Amygdala (tissue), 56 donors: Measurements from ENCODE around the gene GRK5.
"Not testable (repeated sequence)": the region's sequence is repeated elsewhere in the genome, so short reads cannot be mapped to it uniquely, and the experiment has no call there.

Source experiments
- DNase-seq, 56 donors: peaks; one replicate each; lab custom pipeline; 2025; lab: John Stamatoyannopoulos, UW

Gene GRK5

DNA sequence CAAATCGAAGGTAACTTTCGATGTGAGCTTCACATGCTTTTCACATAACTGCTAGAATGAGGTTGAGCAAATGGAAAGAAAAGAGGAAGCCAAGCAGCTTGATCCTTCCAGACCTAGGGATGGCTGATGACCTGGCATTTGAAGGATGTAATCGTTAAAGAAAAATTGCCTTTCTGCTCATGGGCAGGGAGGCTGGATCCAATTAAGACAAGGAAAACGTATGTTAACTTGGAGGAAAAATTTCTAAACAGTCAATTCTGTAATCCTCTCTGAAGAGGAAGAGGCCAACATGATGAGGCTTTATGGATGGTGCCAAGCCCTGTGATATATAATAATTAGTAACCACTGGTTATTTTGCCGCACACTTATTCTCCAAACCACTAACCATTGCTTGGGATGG lies 12.5 kb downstream of the GRK5 start:
- no peak for DNase-seq

DNA sequence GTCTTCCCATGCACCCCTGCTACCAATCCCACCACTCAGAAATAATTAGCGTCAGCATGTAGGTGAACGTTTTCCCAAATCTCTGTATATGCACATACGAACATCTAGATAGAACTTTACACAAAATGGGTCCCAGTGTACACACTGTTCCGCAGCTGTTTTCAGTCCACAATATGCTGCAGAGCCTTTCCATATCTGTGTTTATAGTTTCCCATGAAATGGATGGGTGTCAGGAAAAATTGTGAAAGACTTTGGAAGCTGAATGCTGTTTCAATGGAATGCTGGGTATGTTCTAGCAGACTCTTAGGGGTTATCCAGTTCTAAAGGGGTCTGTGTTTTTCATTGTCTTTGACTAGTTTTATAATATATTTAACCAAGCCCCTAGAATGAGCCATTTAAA lies 13.8 kb downstream of the GRK5 start:
- no peak for DNase-seq

DNA sequence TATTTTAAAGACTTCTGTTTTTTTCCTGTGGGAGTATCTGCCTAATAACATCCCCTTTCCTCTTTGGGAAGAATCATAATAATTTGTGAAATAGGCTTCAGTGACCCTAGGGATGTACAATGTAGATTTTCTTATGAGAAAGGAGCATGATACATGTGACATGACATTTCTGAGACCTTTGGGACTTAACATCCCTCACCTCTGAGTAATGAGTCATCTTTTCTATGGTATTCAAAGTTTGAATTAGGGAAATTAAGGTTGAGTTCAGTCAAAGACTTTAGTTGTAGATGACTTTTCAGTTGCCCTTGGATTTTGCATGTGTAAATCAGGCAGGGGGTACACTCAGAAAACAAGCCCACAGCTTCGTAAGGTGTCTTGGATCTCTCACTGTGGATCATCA lies 14.3 kb downstream of the GRK5 start:
- no peak for DNase-seq

DNA sequence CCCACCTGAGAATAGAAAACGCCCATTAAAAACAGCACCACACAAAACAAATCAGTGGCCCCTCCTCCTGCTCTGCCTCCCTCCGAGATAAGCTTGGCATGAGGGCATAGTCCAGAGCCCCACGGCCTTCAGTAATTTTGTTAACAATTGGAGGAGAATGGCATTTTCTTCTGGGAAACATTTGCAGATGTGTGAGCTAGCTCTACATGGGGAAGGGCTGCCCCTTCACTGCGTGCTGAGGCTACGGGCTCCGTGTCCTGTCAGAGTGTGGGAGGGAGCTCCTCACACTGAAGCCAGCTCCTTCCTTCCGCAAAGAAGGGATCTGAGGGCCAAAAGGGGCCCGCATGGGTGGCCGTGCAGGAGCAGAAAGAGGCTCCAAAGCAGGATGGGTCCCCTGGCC lies 15.2 kb downstream of the GRK5 start:
- DNase-seq: peak in 1 of 56 donors; percentile 2

DNA sequence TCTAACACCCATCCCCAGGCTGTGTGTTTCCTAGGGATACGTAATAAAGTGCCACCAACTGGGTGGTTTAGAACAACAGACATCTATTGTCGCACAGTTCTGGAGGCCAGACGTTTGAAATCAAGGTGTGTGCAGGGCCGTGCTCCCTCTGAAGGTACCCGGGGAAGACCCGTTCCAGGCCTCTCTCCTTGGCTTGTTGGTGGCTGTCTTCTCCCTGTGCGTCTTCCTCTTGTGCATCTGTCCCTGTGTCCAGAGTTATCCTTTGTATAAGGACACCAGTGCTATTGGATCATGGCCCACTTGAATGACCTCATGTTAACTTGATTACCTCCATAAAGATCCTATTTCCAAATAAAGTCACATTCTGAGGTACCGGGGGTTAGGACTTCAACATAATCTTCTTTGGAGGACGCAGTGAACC lies 15.6 kb downstream of the GRK5 start:
- no peak for DNase-seq

DNA sequence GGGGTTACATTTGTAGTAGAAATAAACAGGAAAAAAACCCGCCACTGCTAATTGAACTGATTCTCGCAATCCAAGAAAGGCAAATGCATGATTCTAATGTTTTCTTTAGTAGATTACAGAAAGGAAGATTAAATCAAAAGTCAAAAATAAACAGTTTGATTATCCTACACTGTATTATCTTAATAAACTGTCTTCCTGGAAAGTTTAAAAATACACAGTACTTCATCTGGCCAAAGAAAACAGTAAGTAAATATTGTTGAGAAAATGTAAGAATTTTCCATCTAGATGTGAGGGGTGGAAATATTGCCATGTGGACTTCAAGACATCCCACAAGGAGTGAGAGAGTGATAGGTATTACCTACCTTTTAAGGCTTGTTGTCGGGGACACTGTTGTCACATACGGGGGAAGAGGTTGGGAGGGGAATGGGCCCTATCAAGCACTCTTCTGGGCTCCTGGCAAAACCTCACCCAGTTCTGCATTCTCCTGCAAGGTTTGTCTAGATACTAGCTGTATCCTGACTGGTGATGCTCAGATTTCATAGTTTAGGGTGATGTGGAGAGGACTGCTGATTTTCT lies 17.8 kb downstream of the GRK5 start:
- no peak for DNase-seq

DNA sequence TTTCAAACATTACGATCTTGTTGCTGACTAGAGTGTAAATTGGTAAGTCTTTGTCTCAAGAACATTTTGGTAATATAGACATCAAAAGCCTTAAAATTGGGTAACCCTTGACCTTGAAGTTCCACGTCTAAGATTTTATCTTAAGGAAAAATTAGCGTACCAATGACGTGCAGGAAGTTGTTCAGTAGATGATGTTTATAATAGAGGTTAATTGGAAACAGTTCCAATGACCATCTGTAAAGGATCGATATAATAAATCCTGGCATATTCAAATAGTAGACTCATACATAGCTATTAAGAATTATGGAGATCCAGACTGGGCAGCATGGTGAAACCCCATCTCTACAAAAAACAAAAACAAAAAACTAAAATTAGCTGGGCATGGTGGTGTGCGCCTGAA lies 20.5 kb downstream of the GRK5 start:
- no peak for DNase-seq

DNA sequence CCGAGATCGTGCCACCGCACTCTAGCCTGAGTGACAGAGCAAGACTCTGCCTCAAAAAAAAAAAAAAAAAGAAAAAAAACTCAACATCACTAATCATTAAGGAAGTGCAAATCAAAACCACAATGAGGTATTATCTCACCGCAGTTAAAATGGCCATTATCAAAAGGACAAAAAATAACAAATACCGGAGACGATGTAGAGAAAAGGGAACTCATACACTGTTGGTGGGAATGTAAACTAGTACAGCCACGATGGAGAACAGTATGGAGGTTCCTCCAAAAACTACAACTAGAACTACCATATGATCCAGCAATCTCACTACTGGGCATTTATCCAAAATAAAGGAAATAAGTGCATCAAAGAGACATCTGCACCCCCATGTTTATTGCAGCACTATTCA lies 24.3 kb downstream of the GRK5 start:
- DNase-seq: no peak

DNA sequence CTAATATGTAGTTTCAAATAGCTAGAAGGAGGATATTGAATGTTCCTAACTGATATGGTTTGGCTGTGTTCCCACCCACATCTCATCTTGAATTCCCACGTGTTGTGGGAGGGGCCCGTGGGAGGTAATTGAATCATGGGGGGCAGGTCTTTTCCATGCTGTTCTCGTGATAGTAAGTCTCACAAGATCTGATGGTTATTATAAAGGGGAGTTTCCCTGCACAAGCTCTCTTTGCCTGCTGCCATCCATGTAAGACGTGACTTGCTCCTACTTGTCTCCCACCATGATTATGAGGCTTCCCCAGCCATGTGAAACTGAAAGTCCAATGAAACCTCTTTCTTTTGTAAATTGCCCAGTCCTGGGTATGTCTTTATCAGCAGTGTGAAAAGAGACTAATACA lies 25.1 kb downstream of the GRK5 start:
- not testable (repeated sequence) for DNase-seq

DNA sequence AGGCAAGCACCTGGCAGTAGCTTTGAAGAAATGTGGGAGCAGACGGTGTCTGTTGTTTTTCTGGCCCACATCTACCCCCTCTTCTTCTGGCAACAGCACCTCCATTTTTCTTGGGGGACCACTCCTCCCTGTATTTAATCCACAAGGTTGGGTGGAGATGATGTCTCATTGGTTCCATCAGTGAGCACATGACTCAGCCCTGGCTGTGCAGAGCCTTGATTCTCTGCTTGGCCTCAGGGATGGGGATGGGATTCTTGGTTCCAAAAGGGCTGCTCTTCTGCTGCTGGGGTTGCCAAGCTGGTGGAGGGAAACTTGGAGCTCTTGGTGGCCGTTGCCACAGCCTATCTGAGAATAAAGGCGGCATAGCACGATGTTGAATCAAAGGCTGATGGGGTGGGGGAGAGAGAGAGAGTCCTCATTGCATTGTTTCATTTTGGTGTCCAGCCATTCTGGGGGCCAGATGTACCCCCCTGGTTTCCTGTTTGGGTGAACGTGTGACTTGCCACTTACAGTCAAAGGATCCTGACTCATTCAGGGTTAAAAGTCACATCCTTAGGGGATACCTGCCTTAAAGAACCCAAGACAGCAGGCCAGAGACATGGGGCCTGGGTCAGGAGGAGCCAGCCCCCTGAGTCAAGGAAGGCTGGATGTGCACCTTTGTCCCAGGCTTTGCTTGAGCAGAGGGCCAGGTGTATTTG lies 25.9 kb downstream of the GRK5 start:
- no peak for DNase-seq

DNA sequence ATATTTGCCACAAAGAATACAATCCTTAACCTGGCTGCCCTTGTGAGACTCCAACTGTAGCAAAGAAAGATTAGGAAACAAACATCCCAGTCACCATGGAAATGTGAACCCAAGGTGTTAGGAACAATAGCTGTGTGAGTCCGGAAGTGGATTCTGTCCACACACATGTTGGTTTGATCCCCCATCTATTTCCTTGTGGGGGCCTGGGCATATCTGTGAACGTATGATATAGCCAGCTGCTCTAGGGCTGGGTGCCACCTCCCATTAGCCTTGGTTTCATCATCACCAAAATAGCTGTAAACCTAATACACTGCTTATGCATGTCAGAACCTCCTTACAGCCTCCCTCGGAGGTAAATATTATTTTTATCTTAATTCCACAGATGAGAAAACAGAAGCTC lies 26.4 kb downstream of the GRK5 start:
- DNase-seq: no peak

DNA sequence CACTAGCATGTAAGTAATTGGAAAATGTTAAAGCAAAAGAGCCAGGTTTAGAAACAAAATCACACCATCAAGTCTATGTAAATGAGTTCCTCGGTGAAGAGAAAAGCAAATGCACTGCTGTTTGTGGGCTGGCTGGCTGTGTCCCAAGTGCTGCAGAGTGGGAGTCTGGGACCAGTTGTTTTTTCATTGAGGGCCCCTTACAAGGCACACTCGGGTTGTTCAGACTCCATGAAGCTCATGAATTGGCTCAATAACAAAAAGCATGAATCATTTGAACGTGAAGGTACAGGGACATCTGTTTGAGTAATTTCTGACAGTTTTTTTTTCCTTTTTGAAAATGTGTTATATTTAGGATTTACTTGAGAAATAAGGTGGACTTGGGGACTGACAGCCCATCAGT lies 28.0 kb downstream of the GRK5 start:
- peak in 31 of 56 donors; percentile 1 to 79 (median 18) for DNase-seq

DNA sequence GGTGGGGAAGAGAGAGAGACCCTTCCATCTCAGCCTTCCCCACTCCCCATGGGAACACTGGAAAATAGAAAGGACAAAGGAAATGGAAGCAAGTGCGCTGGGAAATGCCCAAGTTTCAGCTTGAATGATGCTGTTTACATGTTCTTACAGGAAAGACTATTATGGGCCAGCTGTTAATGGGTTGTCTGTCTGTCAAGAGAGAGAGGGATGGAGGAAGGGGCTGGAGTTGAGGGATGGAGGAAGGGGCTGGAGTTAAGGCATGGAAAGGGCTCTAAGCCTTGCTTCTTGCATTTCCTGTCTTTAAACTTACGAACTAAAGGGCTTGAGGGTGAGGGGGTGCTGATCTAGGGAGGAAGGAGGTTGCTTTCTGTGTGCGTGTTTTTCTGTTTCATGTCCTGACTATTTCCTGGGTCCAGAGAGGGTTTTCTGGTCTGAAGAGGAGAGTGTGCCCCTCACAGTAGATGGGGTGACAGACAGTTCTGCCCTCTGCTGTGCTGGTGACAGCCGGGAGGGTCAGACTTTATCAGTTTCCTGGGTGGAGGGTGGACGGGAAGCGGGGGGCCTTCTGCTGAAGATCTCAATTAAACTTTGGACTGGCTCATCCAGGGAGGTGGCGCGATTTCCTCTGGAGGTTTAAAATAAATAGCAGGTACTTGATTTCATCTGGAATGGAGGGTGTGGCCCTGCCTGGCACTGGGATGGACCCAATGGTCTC lies 30.5 kb downstream of the GRK5 start:
- DNase-seq: no peak

DNA sequence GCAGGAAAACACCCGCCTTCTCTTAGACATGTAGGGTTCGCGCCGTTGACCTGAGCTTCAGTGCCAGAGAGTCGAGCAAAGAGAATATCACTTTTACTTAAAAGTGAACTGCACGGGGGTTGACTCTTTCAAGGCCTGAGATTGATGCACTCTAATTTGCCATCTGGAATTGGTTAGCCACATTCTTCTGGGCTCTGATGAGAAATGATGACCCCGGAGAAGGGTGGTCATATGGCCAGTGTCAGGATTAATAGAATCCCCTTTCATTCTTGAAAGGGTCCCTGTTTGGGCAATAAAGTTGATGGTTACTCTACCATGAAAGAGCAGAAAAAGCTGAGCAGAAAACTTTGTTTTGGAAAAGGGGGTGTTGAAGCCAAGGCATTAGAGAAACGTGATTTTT lies 31.2 kb downstream of the GRK5 start:
- DNase-seq: no peak

DNA sequence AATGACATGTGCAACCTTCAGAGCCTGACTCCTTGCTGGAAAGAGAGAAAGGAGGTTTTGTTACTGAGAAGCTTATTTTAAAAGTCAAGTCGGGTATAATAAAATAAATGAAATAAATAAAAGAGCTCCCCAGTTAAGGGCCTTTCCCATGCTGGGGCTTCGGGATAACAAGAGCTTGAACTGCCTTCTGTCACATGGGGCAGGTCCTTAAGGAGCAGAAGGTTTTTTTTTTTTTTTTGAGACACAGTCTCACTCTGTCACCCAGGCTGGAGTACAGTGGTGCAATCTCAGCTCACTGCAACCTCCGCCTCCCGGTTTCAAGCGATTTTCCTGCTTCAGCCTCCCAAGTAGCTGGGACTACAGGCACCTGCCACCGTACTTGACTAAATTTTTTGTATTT lies 31.6 kb downstream of the GRK5 start:
- not testable (repeated sequence) for DNase-seq

DNA sequence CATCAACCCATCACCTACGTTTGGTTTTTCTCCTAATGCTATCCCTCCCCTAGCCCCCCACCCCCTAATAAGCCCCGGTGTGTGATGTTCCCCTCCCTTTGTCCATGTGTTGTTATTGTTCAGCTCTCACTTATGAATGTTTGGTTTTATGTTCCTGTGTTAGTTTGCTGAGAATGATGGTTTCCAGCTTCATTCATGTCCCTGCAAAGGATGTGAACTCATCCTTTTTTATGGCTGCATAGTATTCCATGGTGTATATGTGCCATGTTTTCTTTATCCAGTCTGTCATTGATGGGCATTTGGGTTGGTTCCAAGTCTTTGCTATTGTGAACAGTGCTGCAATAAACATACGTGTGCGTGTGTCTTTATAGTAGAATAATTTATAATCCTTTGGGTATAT lies 32.3 kb downstream of the GRK5 start:
- not testable (repeated sequence) for DNase-seq

DNA sequence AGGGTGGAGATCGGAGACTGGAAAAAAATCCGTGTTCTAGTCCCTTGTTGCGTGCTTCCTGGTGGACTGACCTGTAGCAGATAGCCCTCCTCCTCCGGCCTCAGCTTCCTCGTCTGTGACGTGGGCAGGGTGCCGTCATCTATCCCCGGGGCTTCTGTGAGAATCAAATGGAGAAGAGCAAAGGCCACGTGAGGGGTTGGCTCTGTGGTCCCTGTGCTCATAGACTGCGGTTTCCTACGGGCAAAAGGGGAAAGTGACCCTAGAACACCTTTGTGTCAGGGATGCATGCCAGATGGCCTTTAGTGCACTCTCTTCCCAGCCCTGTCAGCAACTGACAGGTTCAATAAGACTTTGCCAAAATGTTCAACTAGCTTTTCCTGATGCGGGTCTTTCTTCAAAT lies 33.7 kb downstream of the GRK5 start:
- DNase-seq: no peak

DNA sequence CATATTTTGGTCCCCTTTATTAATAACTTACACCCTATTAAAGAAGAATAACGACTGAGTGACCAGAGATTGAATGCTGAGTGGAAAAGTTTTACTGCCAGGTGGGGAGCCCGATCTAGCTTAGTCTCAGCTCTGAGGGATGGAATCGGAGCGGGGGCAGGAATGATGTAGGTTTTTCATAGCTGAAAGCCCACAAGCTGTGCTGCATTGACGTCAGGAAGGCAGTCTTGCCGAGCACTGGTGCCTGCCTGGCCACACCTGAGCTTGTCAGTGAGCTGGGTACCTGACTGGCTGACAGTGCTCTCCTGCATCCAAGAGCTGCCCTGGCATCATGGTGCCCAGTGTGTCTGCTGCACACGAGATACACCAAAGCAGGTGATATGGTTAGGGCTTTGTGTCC lies 34.8 kb downstream of the GRK5 start:
- DNase-seq: no peak

DNA sequence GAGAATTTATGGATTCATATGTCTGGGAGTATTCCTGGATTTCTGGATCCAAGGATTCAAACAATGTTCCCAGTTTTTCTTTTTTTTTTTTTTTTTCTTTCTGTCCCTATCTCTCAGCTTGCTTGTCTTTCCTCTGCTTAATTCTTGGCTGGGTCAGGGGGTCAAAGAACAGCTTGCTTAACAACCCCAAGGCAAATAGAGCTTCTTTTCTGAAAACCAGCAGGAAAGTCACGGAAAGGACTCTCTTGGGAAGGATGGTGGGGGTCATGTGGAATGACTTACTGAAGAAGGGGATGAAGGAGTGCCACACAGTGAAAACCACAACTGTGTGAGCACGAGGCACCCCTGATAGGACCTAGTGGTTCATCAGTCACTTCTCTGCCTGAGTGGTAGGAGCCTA lies 36.1 kb downstream of the GRK5 start:
- DNase-seq: no peak

DNA sequence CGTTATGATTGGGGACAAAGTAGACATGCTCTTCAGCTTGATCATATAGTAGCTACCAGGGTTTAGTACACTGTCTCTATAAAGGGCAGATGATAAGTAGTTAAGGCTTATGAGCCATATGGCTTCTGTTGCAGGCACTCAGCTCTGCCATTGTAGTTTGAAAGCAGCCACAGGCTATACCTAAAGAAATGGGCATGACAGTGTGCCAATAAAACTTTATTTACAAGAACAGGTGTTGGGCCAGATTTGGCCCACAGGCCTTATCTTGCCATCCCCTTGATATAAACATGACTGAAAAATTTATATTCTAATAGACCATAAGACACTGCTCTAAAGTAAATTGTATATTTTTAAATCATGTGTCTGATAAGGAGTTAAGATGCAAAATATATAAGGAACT lies 36.6 kb downstream of the GRK5 start:
- DNase-seq: no peak

DNA sequence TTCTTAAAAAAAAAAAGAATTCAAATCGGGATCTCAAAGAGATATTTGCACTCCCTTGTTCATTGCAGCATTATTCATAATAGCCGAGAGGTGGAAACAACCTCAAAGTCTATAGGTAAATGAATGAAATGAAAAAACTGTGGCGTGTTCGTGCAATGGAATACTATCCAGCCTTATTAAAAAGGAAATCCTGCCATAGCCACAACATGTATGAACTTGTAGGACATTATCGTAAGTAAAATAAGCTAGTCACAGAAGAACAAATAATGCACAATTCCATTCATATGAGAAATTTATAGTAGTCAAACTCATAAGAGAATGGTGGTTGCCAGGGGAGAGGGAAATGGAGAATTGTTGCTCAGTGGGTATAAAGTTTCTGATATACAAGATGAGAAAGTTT lies 37.9 kb downstream of the GRK5 start:
- DNase-seq: no peak
